HEK293 (cell line): Measurements from ENCODE around the gene SYT13.

Source experiments
- GLI4 ChIP-seq: fragments of 450-650 bp; formaldehyde crosslinking; IDR thresholded peaks from 2 replicates; pipeline ENCODE4 v1.5.1; 2016; ENCODE audit warnings: missing biosample characterization, missing genetic modification characterization
- KLF8 ChIP-seq: fragments of 450-650 bp; formaldehyde crosslinking; IDR thresholded peaks from 2 replicates; pipeline ENCODE4 v1.5.1; 2016; ENCODE audit warnings: missing biosample characterization, missing genetic modification characterization
- PATZ1 ChIP-seq: fragments of 450-650 bp; formaldehyde crosslinking; IDR thresholded peaks from 2 replicates; pipeline ENCODE4 v1.5.1; 2016; ENCODE audit warnings: missing biosample characterization, missing genetic modification characterization
- SALL2 ChIP-seq: fragments of 450-650 bp; formaldehyde crosslinking; IDR thresholded peaks from 2 replicates; pipeline ENCODE4 v1.5.0; 2017; ENCODE audit warnings: missing biosample characterization, mild to moderate bottlenecking, missing genetic modification characterization, borderline replicate concordance
- SP2 ChIP-seq: fragments of 450-650 bp; formaldehyde crosslinking; IDR thresholded peaks from 2 replicates; pipeline ENCODE4 v1.5.1; 2016; ENCODE audit warnings: missing biosample characterization, missing genetic modification characterization
- YY2 ChIP-seq: fragments of 450-650 bp; formaldehyde crosslinking; IDR thresholded peaks from 2 replicates; pipeline ENCODE4 v1.5.1; 2016; ENCODE audit warnings: missing biosample characterization, missing genetic modification characterization
- ZBTB17 ChIP-seq: fragments of 450-650 bp; formaldehyde crosslinking; IDR thresholded peaks from 2 replicates; pipeline ENCODE4 v1.5.1; 2016; ENCODE audit warnings: missing biosample characterization, missing genetic modification characterization
- ZNF202 ChIP-seq: fragments of 450-650 bp; formaldehyde crosslinking; IDR thresholded peaks from 2 replicates; pipeline ENCODE4 v1.5.1; 2016; ENCODE audit warnings: missing biosample characterization, missing genetic modification characterization, borderline replicate concordance
- ZNF391 ChIP-seq: fragments of 450-650 bp; formaldehyde crosslinking; IDR thresholded peaks from 2 replicates; pipeline ENCODE4 v1.5.1; 2016; ENCODE audit warnings: low read depth, missing biosample characterization, missing genetic modification characterization, borderline replicate concordance
- ZNF549 ChIP-seq: fragments of 450-650 bp; IDR thresholded peaks from 2 replicates; pipeline ENCODE4 v1.5.1; 2018; ENCODE audit warnings: missing biosample characterization, missing genetic modification characterization, mild to moderate bottlenecking, inconsistent platforms, moderate library complexity
- ZNF704 ChIP-seq: fragments of 450-650 bp; formaldehyde crosslinking; IDR thresholded peaks from 2 replicates; pipeline ENCODE4 v1.5.1; 2016; ENCODE audit warnings: missing biosample characterization, missing genetic modification characterization
- TF ChIP-seq, protein P1 (sequence below): fragments of 450-650 bp; formaldehyde crosslinking; IDR thresholded peaks from 2 replicates; pipeline ENCODE4 v1.5.1; 2016; ENCODE audit warnings: missing biosample characterization, missing genetic modification characterization

DNA sequence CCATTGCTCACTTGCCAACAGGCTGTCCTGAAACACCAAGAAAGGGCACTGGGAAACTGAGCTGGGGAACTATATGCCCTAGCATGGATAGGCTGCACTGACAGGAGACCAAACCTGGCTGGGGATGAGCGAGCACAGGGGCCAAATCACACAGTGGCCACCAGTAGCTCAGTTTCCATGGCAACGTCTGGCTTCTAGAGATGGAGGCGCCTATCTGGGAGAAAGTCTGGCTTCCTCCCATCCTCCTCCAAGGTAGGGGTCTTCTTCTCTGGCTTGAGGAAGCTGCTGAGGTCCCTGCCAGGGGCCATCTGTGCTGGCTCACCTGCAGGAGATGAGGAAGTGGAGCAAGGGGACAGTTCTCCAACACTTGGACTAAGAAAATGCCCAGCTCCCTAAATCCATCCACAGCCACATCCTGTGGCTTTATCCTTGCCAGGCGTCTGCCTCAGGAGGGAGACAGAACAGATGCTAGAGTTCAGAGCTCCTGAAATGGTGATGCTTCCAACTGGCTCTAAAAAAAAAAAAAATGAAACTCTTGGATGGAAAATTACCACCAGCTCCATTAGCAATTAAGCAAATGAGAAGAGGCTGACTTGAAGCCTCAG is 48.3 kb downstream of the SYT13 start:
- no peak for TF ChIP-seq KLF8 (tag by site-specific recombination)
- TF ChIP-seq ZNF202 (tag by site-specific recombination), result no peak
- no peak for TF ChIP-seq SP2 (tag by site-specific recombination)
- no peak for TF ChIP-seq ZNF549 (tag by site-specific recombination)
- TF ChIP-seq YY2 (tag by site-specific recombination), result no peak
- TF ChIP-seq, protein P1, sequence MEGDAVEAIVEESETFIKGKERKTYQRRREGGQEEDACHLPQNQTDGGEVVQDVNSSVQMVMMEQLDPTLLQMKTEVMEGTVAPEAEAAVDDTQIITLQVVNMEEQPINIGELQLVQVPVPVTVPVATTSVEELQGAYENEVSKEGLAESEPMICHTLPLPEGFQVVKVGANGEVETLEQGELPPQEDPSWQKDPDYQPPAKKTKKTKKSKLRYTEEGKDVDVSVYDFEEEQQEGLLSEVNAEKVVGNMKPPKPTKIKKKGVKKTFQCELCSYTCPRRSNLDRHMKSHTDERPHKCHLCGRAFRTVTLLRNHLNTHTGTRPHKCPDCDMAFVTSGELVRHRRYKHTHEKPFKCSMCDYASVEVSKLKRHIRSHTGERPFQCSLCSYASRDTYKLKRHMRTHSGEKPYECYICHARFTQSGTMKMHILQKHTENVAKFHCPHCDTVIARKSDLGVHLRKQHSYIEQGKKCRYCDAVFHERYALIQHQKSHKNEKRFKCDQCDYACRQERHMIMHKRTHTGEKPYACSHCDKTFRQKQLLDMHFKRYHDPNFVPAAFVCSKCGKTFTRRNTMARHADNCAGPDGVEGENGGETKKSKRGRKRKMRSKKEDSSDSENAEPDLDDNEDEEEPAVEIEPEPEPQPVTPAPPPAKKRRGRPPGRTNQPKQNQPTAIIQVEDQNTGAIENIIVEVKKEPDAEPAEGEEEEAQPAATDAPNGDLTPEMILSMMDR (tag by site-specific recombination), result no peak
- TF ChIP-seq ZNF704, result no peak
- TF ChIP-seq SALL2, result no peak
- TF ChIP-seq GLI4 (tag by site-specific recombination), result no peak
- no peak for TF ChIP-seq ZBTB17 (tag by site-specific recombination)
- TF ChIP-seq ZNF391, result no peak
- TF ChIP-seq PATZ1 (tag by site-specific recombination), result no peak
